Endothelial cell of umbilical vein (primary cell): ENCODE results near the gene FAU. TPM values are rescaled to one million over a fixed set of nuclear protein-coding genes. Genes with fewer than 3 reads are reported as not detected.

Source experiments
- BruUV-seq: library from RNA; stranded (reverse); fragments of 400-500 nt; replicated peaks from 2 replicates; lab custom pipeline; 2021; lab: Mats Ljungman, UMichigan
- CTCF ChIA-PET: fragments of 300-600, 350-600 bp; sonication (Branson Sonifier 250); formaldehyde crosslinking; loops from one replicate; lab custom pipeline; 2021; ENCODE audit warnings: antibody characterized with exemption, inconsistent platforms; lab: Charles Lee
- POLR2A ChIA-PET: fragments of 300-600, 350-600 bp; sonication (Branson Sonifier 250); formaldehyde crosslinking; loops from one replicate; lab custom pipeline; 2021; ENCODE audit warnings: antibody characterized with exemption, inconsistent platforms; lab: Charles Lee
- DNase-seq: peaks from one replicate; pipeline ENCODE4 v3.0.0-alpha.2; 2011; ENCODE audit warnings: low read depth, low spot score
- FAIRE-seq: peaks from 2 replicates; lab custom pipeline; 2011; peaks lifted over from hg19 to GRCh38; lab: Jason Lieb, UNC
- H2AFZ ChIP-seq: 2 replicates; pipeline ENCODE4 v1.6.0; 2012; ENCODE audit warnings: low read depth, low read length, control low read depth, inconsistent platforms
- H3K27ac ChIP-seq: 2 replicates; pipeline ENCODE4 v1.5.1; 2011; ENCODE audit warnings: low read depth, mild to moderate bottlenecking, control low read depth, low read length, moderate library complexity; ENCODE audit not compliant: insufficient read depth
- H3K27me3 ChIP-seq, 2 experiments: 2 replicates each; pipeline versions ENCODE4 v1.6.0 to v1.6.1; 2011; ENCODE audit warnings: low read length in 2 of 2, mixed read lengths in 1 of 2; ENCODE audit not compliant: control insufficient read depth in 2 of 2, insufficient read depth in 2 of 2
- H3K36me3 ChIP-seq, 2 experiments: 2 replicates in 1 of 2; 3 replicates in 1 of 2; pipeline ENCODE4 v1.5.1; 2011; ENCODE audit warnings: low read length in 2 of 2, mild to moderate bottlenecking in 1 of 2, moderate library complexity in 1 of 2; ENCODE audit not compliant: control insufficient read depth in 2 of 2, insufficient read depth in 2 of 2; ENCODE audit errors: extremely low read depth in 1 of 2
- H3K4me1 ChIP-seq: 3 replicates; pipeline ENCODE4 v1.5.1; 2011; ENCODE audit warnings: mild to moderate bottlenecking, low read length; ENCODE audit not compliant: control insufficient read depth, insufficient read depth; ENCODE audit errors: extremely low read depth
- H3K4me2 ChIP-seq: 2 replicates; pipeline ENCODE4 v1.6.1; 2011; ENCODE audit warnings: low read length, control low read depth, mixed read lengths; ENCODE audit not compliant: insufficient read depth
- H3K4me3 ChIP-seq, 3 experiments: fragments of 200-600 bp in 1 of 3; sonication (generic), shearing (Covaris generic) in 1 of 3; replicated peaks in 1 of 3; 2 replicates each; pipeline ENCODE4 v1.5.1; 2011 to 2016; ENCODE audit warnings: control low read depth in 3 of 3, low read length in 3 of 3, mild to moderate bottlenecking in 2 of 3, inconsistent platforms in 1 of 3, low read depth in 1 of 3, moderate library complexity in 1 of 3; ENCODE audit not compliant: insufficient read depth in 1 of 3
- H3K79me2 ChIP-seq: 2 replicates; pipeline ENCODE4 v1.6.0; 2012; ENCODE audit warnings: low read length, inconsistent platforms; ENCODE audit not compliant: control insufficient read depth, insufficient read depth
- H3K9ac ChIP-seq: replicated peaks from 2 replicates; pipeline ENCODE3; 2011; ENCODE audit warnings: low read length, control low read depth; ENCODE audit not compliant: insufficient read depth; ENCODE audit errors: extremely low read depth
- H3K9me1 ChIP-seq: replicated peaks from 3 replicates; pipeline ENCODE4 v1.6.0; 2011; ENCODE audit warnings: mild to moderate bottlenecking, low read length; ENCODE audit not compliant: control insufficient read depth, insufficient read depth; ENCODE audit errors: extremely low read depth
- H3K9me3 ChIP-seq: replicated peaks from 2 replicates; pipeline ENCODE4 v1.5.1; 2012; ENCODE audit warnings: low read length, inconsistent platforms; ENCODE audit not compliant: control insufficient read depth, insufficient read depth
- H4K20me1 ChIP-seq: replicated peaks from 2 replicates; pipeline ENCODE3; 2011; ENCODE audit warnings: mild to moderate bottlenecking, low read length; ENCODE audit not compliant: control insufficient read depth, insufficient read depth; ENCODE audit errors: extremely low read depth
- EZH2 ChIP-seq: IDR thresholded peaks from 2 replicates; pipeline ENCODE4 v1.6.1; 2012; ENCODE audit warnings: borderline replicate concordance, low read depth, mild to moderate bottlenecking, moderate library complexity, low read length, inconsistent platforms; ENCODE audit not compliant: severe bottlenecking
- FOS ChIP-seq: IDR thresholded peaks from 2 replicates; pipeline ENCODE4 v1.6.1; 2011; ENCODE audit warnings: mild to moderate bottlenecking, low read length, moderate library complexity, borderline replicate concordance; ENCODE audit not compliant: insufficient read depth
- GATA2 ChIP-seq: IDR thresholded peaks from 2 replicates; pipeline ENCODE4 v1.7.0; 2011; ENCODE audit warnings: low read depth, mild to moderate bottlenecking, moderate library complexity, mixed read lengths, low read length; ENCODE audit not compliant: insufficient read length, insufficient read depth
- JUN ChIP-seq: IDR thresholded peaks from 2 replicates; pipeline ENCODE4 v1.6.1; 2011; ENCODE audit warnings: borderline replicate concordance, low read depth; ENCODE audit not compliant: insufficient read length, insufficient read depth
- MYC ChIP-seq: IDR thresholded peaks from one replicate; pipeline ENCODE4 v1.6.1; 2011; ENCODE audit warnings: mild to moderate bottlenecking, low read depth, low read length
- POLR2A ChIP-seq: IDR thresholded peaks from 2 replicates; pipeline ENCODE4 v1.6.1; 2012; ENCODE audit warnings: low read depth, mild to moderate bottlenecking, control low read depth, low read length
- POLR2AphosphoS5 ChIP-seq: IDR thresholded peaks from 2 replicates; pipeline ENCODE4 v1.6.1; 2012; ENCODE audit warnings: low read depth, mild to moderate bottlenecking, control low read depth, low read length, moderate library complexity; ENCODE audit not compliant: insufficient read depth
- dilution Hi-C: fragments of 300-500 bp; cut with MboI; formaldehyde crosslinking; loops from one replicate; pipeline ENCODE4 v1.15.0; 2019; ENCODE audit warnings: low sequenced_read_pairs; ENCODE audit not compliant: extremely low pct_ligation_motif_present
- intact Hi-C: fragments of 100-400 bp; cut with micrococcal nuclease; formaldehyde crosslinking; loops from one replicate; pipeline ENCODE4 v1.10.0; 2022
- polyA plus RNA-seq, 4 experiments: library from polyadenylated mRNA; depleted of rRNA in 3 of 4; stranded (reverse) in 3 of 4; unstranded in 1 of 4; fragments of >200 nt; gene quantifications; 2 replicates each; pipeline versions ENCODE4 v1.2.1 to v1.2.3, GENCODE V29; 2011 to 2012; ENCODE audit warnings: missing spikeins in 1 of 4
- total RNA-seq: library from RNA; stranded (reverse); gene quantifications from 2 replicates; pipeline ENCODE4 v1.2.3, GENCODE V29; 2021
- TF ChIP-seq, protein P1 (sequence below), 2 donors: IDR thresholded peaks; 1 replicate in 1 of 2; 2 replicates in 1 of 2; pipeline ENCODE4 v1.5.1; 2011; ENCODE audit warnings: low read length in 2 of 2, mild to moderate bottlenecking in 2 of 2, moderate library complexity in 2 of 2, control low read depth in 1 of 2, inconsistent platforms in 1 of 2, low read depth in 1 of 2; ENCODE audit not compliant: insufficient read depth in 1 of 2; ENCODE audit errors: extremely low read depth in 1 of 2
- TF ChIP-seq, protein P2 (sequence below): IDR thresholded peaks from 2 replicates; pipeline ENCODE4 v1.6.1; 2011; ENCODE audit not compliant: insufficient read depth, insufficient read length

FAU gene
- total and polyA plus RNA-seq, 2 donors (not counting 3 experiments of a cell fraction or from before 2014, with no cell fraction given): 741 to 746 TPM

DNA sequence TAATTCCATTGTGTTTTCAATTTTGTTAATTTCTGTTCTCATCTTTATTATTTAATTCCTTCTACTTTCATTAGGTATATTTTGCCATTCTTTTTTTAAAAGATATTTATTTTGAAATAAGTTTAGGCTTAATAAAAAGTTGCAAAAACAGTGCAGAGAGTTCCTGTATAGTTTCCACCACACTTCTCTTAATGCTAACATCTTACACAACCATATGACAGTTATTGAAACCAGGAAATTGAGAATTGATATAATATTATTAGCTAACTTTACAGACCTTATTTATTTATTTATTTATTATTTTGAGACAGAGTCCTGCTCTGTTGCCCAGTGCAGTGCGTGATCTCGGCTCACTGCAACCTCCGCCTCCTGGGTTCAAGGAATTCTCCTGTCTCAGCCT lies 34.3 kb upstream of the FAU start:
- no peak for FAIRE-seq

More for the DNA sequence above, 34.3 kb upstream of the FAU start:
- DNase-seq: no peak
- H3K4me2 ChIP-seq: no peak overlapping the region
- CTCF ChIA-PET: interaction anchor here (1.0 to 1.4 kb wide), 2 partner anchors 9 to 22 kb away, joined by 3 to 4 read pairs; no protein-coding TSS in a partner anchor
- BruUV-seq: no TSS peak
- H3K9me3 ChIP-seq: no peaks in the 10 kb centered on the region
- H2AFZ ChIP-seq: no peak overlapping the region
- peaks cover 2 to 5% of the 10 kb centered on the region in 2 experiments for H3K27me3 ChIP-seq
- no peaks in the 10 kb centered on the region for H3K9me1 ChIP-seq
- H4K20me1 ChIP-seq: no peaks in the 10 kb centered on the region
- no peak overlapping the region for H3K9ac ChIP-seq
- dilution Hi-C loops: no loop called here
- intact Hi-C loops: no loop called here
- H3K36me3 ChIP-seq: no peaks in the 10 kb centered on the region
- POLR2A ChIA-PET: interaction anchor here (0.6 kb wide), 1 partner anchor 8 kb away, joined by 4 read pairs; no protein-coding TSS in a partner anchor
- no peak overlapping the region for H3K27ac ChIP-seq
- H3K79me2 ChIP-seq: no peaks in the 10 kb centered on the region
- no peak overlapping the region for H3K4me3 ChIP-seq
- TF ChIP-seq GATA2 (no peak), MYC (no peak), POLR2AphosphoS5 (no peak), POLR2A (no peak), EZH2 (no peak), JUN (no peak), FOS (no peak)
- TF ChIP-seq, protein P1, sequence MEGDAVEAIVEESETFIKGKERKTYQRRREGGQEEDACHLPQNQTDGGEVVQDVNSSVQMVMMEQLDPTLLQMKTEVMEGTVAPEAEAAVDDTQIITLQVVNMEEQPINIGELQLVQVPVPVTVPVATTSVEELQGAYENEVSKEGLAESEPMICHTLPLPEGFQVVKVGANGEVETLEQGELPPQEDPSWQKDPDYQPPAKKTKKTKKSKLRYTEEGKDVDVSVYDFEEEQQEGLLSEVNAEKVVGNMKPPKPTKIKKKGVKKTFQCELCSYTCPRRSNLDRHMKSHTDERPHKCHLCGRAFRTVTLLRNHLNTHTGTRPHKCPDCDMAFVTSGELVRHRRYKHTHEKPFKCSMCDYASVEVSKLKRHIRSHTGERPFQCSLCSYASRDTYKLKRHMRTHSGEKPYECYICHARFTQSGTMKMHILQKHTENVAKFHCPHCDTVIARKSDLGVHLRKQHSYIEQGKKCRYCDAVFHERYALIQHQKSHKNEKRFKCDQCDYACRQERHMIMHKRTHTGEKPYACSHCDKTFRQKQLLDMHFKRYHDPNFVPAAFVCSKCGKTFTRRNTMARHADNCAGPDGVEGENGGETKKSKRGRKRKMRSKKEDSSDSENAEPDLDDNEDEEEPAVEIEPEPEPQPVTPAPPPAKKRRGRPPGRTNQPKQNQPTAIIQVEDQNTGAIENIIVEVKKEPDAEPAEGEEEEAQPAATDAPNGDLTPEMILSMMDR (IDR thresholded peaks at IDR 0.05; ENCODE audit: extremely low read depth in 1 of 2, insufficient read depth in 1 of 2, low read depth in 1 of 2, low read length in 2 of 2): no peak
- TF ChIP-seq, protein P2, sequence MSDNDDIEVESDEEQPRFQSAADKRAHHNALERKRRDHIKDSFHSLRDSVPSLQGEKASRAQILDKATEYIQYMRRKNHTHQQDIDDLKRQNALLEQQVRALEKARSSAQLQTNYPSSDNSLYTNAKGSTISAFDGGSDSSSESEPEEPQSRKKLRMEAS: no peak
- H3K4me1 ChIP-seq: no peaks in the 10 kb centered on the region
